ENCODE results near the gene WAPL. TPM values are rescaled to one million over a fixed set of nuclear protein-coding genes. Genes with fewer than 3 reads are reported as not detected.

WAPL gene
- total and polyA plus RNA-seq, 2 of the 13 experiments (the other 11 are each of a cell fraction or from before 2014, with no cell fraction given) = 13.2 to 43.5 TPM

DNA sequence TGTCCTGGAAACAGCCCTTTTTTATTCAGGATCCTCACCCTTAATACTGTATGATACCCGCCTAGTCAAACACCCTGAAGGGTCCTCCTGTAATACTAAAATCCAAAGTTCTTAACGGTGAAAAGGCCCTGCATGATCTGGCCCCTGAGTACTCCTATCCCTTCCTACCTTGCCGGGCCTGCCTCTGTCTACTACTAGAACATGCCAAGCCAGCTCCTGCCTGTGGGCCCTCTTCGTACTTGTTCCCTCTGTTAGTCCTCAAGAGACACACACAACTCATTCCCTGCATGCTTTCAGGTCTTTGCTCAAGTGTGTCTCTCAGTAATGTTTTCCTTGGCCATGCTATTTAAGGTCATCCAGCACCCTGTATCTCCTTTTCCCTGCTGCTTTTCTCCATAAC lies 5.0 kb upstream of the WAPL start:
- no peak overlapping the region for H3K4me3 ChIP-seq (replicated peaks in 1 of 3; ENCODE audit: insufficient read depth in 1 of 3, low read depth in 2 of 3, low read length in 3 of 3)
- H3K4me2 ChIP-seq (ENCODE audit: low read depth, low read length) = no peak overlapping the region
- peaks cover 20% of the 10 kb centered on the region for H3K79me2 ChIP-seq (ENCODE audit: insufficient read depth, low read length)
- H3K9ac ChIP-seq (ENCODE audit: insufficient read depth, low read depth, low read length) = no peak overlapping the region
- FAIRE-seq (no peak), DNase-seq (ENCODE audit: low spot score) (no peak), ATAC-seq (no peak)
- no peaks in the 10 kb centered on the region for H3K36me3 ChIP-seq (replicated peaks in 1 of 2; ENCODE audit: control insufficient read depth in 1 of 2, insufficient read depth in 2 of 2, low read length in 2 of 2)
- no peaks in the 10 kb centered on the region for H4K20me1 ChIP-seq (ENCODE audit: insufficient read depth, low read length)
- no peak overlapping the region for H2AFZ ChIP-seq (ENCODE audit: low read length)
- H3K27me3 ChIP-seq (ENCODE audit: control insufficient read depth in 1 of 2, insufficient read depth in 2 of 2, low read length in 2 of 2) = no peaks in the 10 kb centered on the region
- intact Hi-C loops (cut with micrococcal nuclease; ENCODE audit: unreplicated experiment) = no loop called here
- WGBS (ENCODE audit: low lambda C conversion rate) = 87% methylated on average over 4 of the region's 4 CpGs
- no peak overlapping the region for H3K27ac ChIP-seq (ENCODE audit: extremely low read length, insufficient read depth, low read length)
- POLR2A ChIA-PET = interaction anchor here (0.7 kb wide), 1 partner anchor 127 kb away, joined by 3 read pairs; no protein-coding TSS in a partner anchor
- TF ChIP-seq, protein P1, sequence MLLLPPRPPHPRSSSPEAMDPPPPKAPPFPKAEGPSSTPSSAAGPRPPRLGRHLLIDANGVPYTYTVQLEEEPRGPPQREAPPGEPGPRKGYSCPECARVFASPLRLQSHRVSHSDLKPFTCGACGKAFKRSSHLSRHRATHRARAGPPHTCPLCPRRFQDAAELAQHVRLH (CRISPR knock-in tag; IDR thresholded peaks at IDR 0.05; ENCODE audit: borderline replicate concordance, low read depth) = no peak
- no peak for TF ChIP-seq TOPORS (CRISPR knock-in tag; IDR thresholded peaks at IDR 0.05)
- no peak for TF ChIP-seq ZNF20 (CRISPR knock-in tag; IDR thresholded peaks at IDR 0.05)
- TF ChIP-seq ZNF350 (CRISPR knock-in tag; IDR thresholded peaks at IDR 0.05; ENCODE audit: borderline replicate concordance, low read depth) = no peak
- TF ChIP-seq SOX5 (CRISPR knock-in tag; IDR thresholded peaks at IDR 0.05; ENCODE audit: borderline replicate concordance) = no peak
- no peak for TF ChIP-seq SYNCRIP (IDR thresholded peaks at IDR 0.05; ENCODE audit: insufficient read depth, low read depth, low read length)
- no peak for TF ChIP-seq PRDM15 (CRISPR knock-in tag; IDR thresholded peaks at IDR 0.05)
- TF ChIP-seq ZNF569 (CRISPR knock-in tag; IDR thresholded peaks at IDR 0.05; ENCODE audit: borderline replicate concordance) = no peak
- no peak for TF ChIP-seq ZBTB14 (CRISPR knock-in tag; IDR thresholded peaks at IDR 0.05)
- TF ChIP-seq, protein P2, sequence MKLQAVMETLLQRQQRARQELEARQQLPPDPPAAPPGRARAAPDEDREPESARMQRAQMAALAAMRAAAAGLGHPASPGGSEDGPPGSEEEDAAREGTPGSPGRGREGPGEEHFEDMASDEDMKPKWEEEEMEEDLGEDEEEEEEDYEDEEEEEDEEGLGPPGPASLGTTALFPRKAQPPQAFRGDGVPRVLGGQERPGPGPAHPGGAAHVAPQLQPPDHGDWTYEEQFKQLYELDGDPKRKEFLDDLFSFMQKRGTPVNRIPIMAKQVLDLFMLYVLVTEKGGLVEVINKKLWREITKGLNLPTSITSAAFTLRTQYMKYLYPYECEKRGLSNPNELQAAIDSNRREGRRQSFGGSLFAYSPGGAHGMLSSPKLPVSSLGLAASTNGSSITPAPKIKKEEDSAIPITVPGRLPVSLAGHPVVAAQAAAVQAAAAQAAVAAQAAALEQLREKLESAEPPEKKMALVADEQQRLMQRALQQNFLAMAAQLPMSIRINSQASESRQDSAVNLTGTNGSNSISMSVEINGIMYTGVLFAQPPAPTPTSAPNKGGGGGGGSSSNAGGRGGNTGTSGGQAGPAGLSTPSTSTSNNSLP (IDR thresholded peaks at IDR 0.05; ENCODE audit: low read depth, low read length) = no peak
- TF ChIP-seq HOMEZ (CRISPR knock-in tag; IDR thresholded peaks at IDR 0.05; ENCODE audit: low read depth) = no peak
- TF ChIP-seq GATA4 (IDR thresholded peaks at IDR 0.05; ENCODE audit: borderline replicate concordance, low read depth) = no peak
- H3K4me1 ChIP-seq (ENCODE audit: insufficient read depth, low read length) = peaks cover 26% of the 10 kb centered on the region
- no peaks in the 10 kb centered on the region for H3K9me3 ChIP-seq (ENCODE audit: low read length)
- in situ Hi-C loops (cut with HindIII; ENCODE audit: extremely low pct_ligation_motif_present, low pct_unique_long_range_greater_than_20kb) = no loop called here
- no TSS peak for BruUV-seq (replicated peaks)
- CTCF ChIA-PET (ENCODE audit: low intra/inter-chr PET ratio, low total read pairs) = no interaction called here
